PFSK-1 (cell line): ENCODE data around the gene RASA2.

ENCODE experiments used
- POLR2AphosphoS5 ChIP-seq: IDR thresholded peaks from 2 replicates; pipeline ENCODE4 v1.6.1; 2012; ENCODE audit warnings: low read depth, mild to moderate bottlenecking, control low read depth, low read length, moderate library complexity
- TAF1 ChIP-seq: IDR thresholded peaks from 2 replicates; pipeline ENCODE4 v1.6.1; 2012; ENCODE audit warnings: low read length, control low read depth, borderline replicate concordance; ENCODE audit not compliant: insufficient read depth

DNA sequence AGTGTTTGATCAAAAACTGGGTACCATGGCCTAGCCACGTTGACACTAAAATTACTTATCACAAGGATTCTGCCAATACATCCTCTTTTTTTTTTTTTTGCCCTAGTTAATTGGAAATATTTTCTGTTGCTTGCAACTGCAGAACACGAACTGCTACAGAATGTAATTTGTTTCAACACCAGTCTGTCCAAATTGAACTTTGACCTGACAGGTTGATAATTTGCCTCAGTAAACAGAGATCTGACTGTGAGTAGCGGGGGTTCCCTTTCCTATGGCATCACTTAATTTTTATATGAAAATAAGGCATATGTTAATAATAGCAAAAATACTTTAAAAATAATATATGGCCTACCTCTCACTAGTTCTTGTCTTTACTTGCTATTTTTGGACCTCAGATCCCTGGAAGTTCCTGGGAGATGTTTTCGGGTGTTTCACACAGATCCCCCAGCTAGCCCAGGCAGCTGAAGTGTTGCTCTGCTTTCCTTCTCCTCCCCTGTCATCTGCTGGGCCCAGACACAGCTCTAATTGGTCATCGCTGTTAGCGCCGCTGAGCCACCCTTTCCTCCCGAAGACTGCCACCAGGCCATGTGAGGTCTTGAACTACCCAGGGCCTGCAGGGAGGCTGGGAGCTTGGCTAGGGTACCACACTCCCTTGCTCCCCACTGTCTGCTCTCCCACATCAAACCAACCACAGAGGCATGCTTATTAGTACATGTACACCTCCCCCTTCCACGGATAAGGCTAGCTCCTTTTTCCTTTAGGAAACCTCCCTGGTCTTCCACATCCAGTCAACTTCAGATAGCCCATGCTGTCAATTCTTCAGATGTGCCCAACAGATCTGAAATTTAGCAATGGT is 161.5 kb downstream of the RASA2 start:
- no peak for TF ChIP-seq TAF1
- no peak for TF ChIP-seq POLR2AphosphoS5
